HepG2 (cell line): Measurements from ENCODE around the gene SPECC1L. TPM values are rescaled to one million over a fixed set of nuclear protein-coding genes. Genes with fewer than 3 reads are reported as not detected.

Source experiments
- ASH2L ChIP-seq: fragments of 300-600, 200-600 bp; sonication (generic); IDR thresholded peaks from 2 replicates; pipeline ENCODE4 v1.7.0; 2017; ENCODE audit warnings: low read depth, mild to moderate bottlenecking, moderate library complexity, mixed read lengths, low read length; ENCODE audit not compliant: insufficient read length
- CBX5 ChIP-seq: sonication (generic); formaldehyde crosslinking; IDR thresholded peaks from 2 replicates; pipeline ENCODE4 v1.4.0; 2020; ENCODE audit warnings: missing genetic modification reagents, borderline replicate concordance
- E2F1 ChIP-seq: sonication (generic); formaldehyde crosslinking; IDR thresholded peaks from 2 replicates; pipeline ENCODE4 v1.5.0; 2020; ENCODE audit warnings: missing genetic modification reagents
- ESRRA ChIP-seq: sonication (generic); formaldehyde crosslinking; IDR thresholded peaks from 2 replicates; pipeline ENCODE4 v1.5.1; 2020; ENCODE audit warnings: mild to moderate bottlenecking, low read depth, missing genetic modification reagents
- RAD51 ChIP-seq: fragments of 450-650 bp; IDR thresholded peaks from 2 replicates; pipeline ENCODE4 v1.6.1; 2016; ENCODE audit warnings: borderline replicate concordance
- SRF ChIP-seq: IDR thresholded peaks from 2 replicates; pipeline ENCODE4 v1.6.1; 2011; ENCODE audit warnings: mild to moderate bottlenecking, low read depth, low read length, moderate library complexity
- ZBTB4 ChIP-seq: sonication (generic); formaldehyde crosslinking; IDR thresholded peaks from 2 replicates; pipeline ENCODE4 v1.4.0; 2020; ENCODE audit warnings: missing genetic modification reagents, mild to moderate bottlenecking, borderline replicate concordance
- ZMAT3 ChIP-seq: sonication (generic); formaldehyde crosslinking; conservative IDR thresholded peaks from 2 replicates; pipeline ENCODE4 v1.7.0; 2021; ENCODE audit warnings: missing genetic modification reagents
- ZNF318 ChIP-seq: sonication (generic); formaldehyde crosslinking; IDR thresholded peaks from 2 replicates; pipeline ENCODE4 v1.4.0; 2020; ENCODE audit warnings: mild to moderate bottlenecking, missing genetic modification reagents
- ZNF354B ChIP-seq: sonication (generic); formaldehyde crosslinking; IDR thresholded peaks from 2 replicates; pipeline ENCODE4 v1.8.0; 2022; ENCODE audit warnings: mild to moderate bottlenecking, missing genetic modification reagents
- polyA plus RNA-seq, 8 experiments: library from polyadenylated mRNA; depleted of rRNA in 3 of 8; stranded (reverse) in 7 of 8; unstranded in 1 of 8; fragments of >200 nt; fragmentation: Illumina TruSeq in 4 of 8; extraction: Trizol in 4 of 8; gene quantifications; 2 replicates each; pipeline versions ENCODE4 v1.2.1 to v1.2.3, GENCODE V29; 2011 to 2016; ENCODE audit warnings: low read depth in 4 of 8, missing spikeins in 1 of 8, mixed read lengths in 1 of 8; ENCODE audit not compliant: insufficient read depth in 1 of 8
- total RNA-seq, 5 experiments: library from RNA; depleted of rRNA; stranded (reverse); fragments of >200 nt; fragmentation: Illumina TruSeq; extraction: Trizol; gene quantifications; 2 replicates each; pipeline ENCODE4 v1.2.3, GENCODE V29; 2016; ENCODE audit warnings: low read depth in 1 of 5

Gene SPECC1L
- total and polyA plus RNA-seq, 2 of the 13 experiments (the other 11 are each of a cell fraction or from before 2014, with no cell fraction given), result 14.1 to 30.3 TPM

GRCh38 chr22:24420072-24420976 is 149.7 kb downstream of the SPECC1L start (continued):
- TF ChIP-seq ZBTB4 (CRISPR knock-in tag) (no peak), ZNF354B (CRISPR knock-in tag) (no peak), RAD51 (no peak), ZNF318 (CRISPR knock-in tag) (no peak), CBX5 (CRISPR knock-in tag) (no peak), ESRRA (0 out of 2 replicates have a peak, but pooled peaks have one; percentile 33), E2F1 (CRISPR knock-in tag) (no peak), SRF (no peak), ASH2L (no peak), ZMAT3 (CRISPR knock-in tag) (no peak)
